Epithelial cell of proximal tubule (primary cell): ENCODE data around the gene FNDC3B. TPM values are rescaled to one million over a fixed set of nuclear protein-coding genes. Genes with fewer than 3 reads are reported as not detected.

Experiments
- DNase-seq: peaks from one replicate; pipeline ENCODE4 v3.0.0-alpha.2; 2011; ENCODE audit warnings: low read depth
- H3K4me3 ChIP-seq: 2 replicates; pipeline ENCODE4 v1.5.1; 2011; ENCODE audit warnings: low read depth, mild to moderate bottlenecking, low read length
- CTCF ChIP-seq: conservative IDR thresholded peaks from 2 replicates; pipeline ENCODE4 v1.5.1; 2012; ENCODE audit warnings: low read depth, mild to moderate bottlenecking, low read length
- total RNA-seq: library from RNA; depleted of rRNA; stranded (reverse); fragments of >200 nt; gene quantifications from 2 replicates; pipeline ENCODE4 v1.2.3, GENCODE V29; 2015

FNDC3B gene
- total RNA-seq, 1 donor from 2014 or later = 37.3 TPM

DNA sequence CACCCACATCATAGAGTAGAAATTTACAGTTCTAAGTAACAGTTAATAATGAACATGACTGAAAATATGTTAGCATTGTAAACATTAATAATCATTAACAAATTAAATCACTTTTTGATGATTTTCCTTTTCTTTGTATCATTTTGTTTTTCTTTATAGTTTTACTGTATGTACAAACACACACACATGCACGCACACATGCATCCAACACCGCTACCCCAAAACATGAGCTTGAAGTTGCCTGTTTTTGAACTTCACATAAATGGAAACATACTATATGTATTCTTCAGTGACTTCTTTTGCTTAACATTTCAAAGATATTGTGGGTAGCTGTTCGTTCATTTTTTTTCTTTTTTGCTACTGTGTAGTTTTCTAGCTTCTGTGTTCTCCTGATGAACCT, 123.9 kb downstream of the FNDC3B start:
- no peak for TF ChIP-seq CTCF
- no peak for DNase-seq
- H3K4me3 ChIP-seq = no peak overlapping the region

DNA sequence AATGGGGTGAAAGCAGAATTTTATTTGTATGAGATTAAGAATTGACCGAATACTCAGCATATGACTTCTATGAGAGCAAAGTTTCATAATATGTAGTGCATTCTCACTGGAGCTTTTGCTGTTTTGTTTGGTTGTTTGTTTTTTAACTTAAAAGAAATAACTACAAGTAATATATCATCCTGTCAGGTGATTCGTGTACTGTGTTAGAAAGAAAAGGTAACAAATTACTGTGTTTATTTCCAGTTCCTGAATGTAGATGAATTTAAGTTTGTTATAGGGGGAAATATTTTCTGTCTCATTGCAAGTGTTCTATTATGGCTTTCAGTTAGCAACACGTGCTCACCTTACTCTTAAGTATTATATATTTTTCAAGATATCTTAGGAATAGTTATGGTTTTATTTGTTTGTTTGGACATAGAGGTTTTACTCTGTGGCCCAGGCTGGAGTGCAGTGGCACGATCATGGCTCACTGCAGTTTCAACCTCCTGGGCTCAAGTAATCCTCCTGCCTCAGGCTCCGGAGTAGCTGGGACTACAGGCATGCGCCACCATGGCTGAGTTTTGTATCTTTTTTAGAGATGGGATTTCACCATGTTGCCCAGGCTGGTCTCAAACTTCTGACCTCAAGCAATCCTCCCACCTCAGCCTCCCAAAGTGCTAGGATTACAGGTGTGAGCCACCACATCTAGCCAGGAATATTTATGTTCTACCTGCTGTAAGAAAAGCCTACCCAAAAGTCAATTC, 125.4 kb downstream of the FNDC3B start:
- no peak for TF ChIP-seq CTCF
- no peak for DNase-seq
- no peak overlapping the region for H3K4me3 ChIP-seq

- H3K4me3 ChIP-seq = no peak overlapping the region
- TF ChIP-seq CTCF = no peak
- no peak for DNase-seq
Observed at GRCh38 chr3:172166261-172166660, 126.9 kb downstream of the FNDC3B start.

DNA sequence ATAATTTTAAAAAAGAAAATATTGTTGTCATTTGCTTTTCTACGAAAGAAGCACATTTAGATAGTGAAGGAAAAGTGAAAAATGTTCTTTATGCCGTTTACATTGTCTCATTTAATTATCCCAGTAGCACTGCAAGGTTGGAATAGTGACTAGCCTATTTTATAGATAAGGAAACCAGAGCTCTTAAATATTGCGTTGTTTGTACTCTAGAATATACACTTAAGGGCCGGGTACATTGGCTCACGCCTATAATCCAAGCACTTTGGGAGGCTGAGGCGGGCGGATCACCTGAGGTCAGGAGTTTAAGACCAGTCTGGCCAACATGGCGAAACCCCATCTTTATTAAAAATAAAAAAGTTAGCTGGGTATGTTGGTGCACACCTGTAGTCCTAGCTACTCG, 127.5 kb downstream of the FNDC3B start:
- no peak overlapping the region for H3K4me3 ChIP-seq
- no peak for DNase-seq
- TF ChIP-seq CTCF = no peak

DNA sequence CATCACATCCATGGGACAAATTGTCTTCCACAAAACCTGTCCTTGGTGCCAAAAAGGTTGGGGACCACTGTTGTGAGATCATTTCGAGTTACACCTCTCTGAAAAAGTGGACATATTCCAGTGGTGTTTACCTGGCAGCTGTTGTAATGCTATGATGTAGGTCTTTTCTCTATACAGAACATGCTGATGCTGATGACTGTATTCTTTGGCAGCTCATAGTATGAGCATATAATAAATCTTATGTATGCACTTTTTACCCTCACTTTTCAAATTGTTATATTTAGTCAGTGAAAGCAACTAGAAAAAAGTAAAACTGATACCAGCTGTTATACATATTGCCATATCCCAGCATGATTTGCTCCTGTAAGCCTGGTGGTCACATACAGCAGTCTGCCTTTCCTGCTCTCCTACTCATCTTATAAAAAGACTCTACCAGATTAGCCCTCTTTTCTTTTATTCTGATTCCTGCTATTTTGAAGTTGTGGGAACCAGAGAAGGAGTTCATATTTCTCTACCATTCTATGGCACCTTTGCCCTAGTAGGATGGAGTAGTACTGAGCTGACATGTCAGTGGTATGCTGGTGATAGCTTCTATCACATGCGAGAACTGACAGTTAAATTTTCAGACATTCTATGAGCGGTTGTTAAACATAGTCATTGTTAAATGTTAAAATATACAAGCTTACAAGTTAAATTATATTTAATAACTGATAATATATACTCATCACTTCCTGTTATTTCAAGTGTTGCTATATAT, 128.7 kb downstream of the FNDC3B start:
- H3K4me3 ChIP-seq = no peak overlapping the region
- TF ChIP-seq CTCF = no peak
- no peak for DNase-seq

DNA sequence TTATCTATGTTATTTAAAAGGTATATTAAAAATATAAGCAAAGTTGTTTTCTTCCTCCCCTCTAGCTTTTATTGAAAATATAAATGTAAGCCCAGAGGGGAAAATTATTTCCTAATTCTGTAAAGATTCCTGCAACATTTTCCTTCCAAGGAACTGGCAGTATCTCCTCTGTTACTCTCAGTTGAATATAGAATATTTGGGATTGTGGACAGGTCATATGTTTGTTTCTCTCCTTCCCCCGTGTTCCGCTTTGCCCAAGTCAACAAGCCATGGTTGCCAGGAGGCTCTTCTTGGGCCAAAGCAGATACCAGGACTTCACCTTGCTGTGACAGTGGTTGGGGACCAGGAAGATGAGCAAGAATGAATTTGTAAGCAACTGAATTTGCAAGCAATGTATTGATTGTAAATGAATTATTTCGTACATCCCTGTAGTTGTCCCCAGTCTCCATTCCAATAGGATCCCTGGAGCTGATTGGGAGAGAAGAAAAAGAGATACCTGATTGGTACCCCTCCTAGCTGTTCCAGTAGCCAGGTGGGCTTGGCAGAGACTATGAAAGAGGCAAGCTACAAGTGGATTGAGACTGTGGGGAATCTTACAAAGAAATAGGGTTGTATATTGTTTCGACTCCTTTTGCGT, 130.8 kb downstream of the FNDC3B start:
- no peak for DNase-seq
- no peak for TF ChIP-seq CTCF

More for the DNA sequence above, 130.8 kb downstream of the FNDC3B start:
- H3K4me3 ChIP-seq = no peak overlapping the region
